GM21528 (cell line): ENCODE measurements around the gene RFX1.
"Not testable (repeated sequence)": the region's sequence is repeated elsewhere in the genome, so short reads cannot be mapped to it uniquely, and the experiment has no call there.

Experiments
- ATAC-seq: cut with Tn5 transposase; IDR thresholded peaks from one replicate; pipeline ENCODE4 v1.9.1; 2021; ENCODE audit warnings: mild to moderate bottlenecking, moderate library complexity; ENCODE audit not compliant: unreplicated experiment, low FRiP score

The RFX1 gene

DNA sequence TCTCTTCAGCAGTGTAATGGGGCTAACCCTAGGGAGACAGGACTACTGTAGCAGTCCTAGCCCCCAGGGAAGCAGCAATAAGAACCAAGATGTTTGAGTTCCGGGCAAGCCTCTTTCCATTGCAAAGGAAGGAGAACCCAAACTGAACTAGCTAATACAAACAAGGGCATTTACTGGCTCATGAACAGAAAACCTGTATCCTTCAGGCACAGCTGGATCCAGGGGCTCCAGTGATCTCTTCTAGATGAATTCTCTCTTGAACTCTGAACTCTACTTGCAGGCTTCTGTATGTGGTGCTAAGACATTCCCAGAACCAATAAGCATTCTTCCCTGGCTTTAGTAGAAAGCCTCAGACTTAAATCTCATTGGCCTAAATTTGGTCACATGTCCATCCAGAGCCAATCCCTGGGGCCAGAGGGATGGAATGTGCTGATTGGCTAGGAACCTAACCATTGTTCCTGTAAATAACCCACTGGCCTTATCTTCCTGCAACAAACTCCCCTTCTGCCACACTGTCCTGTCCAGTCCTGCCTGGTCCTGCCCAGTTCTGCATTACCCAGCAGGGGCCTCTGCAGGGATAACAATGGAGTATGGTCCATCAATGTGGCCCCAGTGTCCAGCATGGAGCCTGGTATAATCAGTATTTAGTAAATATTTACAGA, 64.0 kb downstream of the RFX1 start:
- ATAC-seq, result no peak

DNA sequence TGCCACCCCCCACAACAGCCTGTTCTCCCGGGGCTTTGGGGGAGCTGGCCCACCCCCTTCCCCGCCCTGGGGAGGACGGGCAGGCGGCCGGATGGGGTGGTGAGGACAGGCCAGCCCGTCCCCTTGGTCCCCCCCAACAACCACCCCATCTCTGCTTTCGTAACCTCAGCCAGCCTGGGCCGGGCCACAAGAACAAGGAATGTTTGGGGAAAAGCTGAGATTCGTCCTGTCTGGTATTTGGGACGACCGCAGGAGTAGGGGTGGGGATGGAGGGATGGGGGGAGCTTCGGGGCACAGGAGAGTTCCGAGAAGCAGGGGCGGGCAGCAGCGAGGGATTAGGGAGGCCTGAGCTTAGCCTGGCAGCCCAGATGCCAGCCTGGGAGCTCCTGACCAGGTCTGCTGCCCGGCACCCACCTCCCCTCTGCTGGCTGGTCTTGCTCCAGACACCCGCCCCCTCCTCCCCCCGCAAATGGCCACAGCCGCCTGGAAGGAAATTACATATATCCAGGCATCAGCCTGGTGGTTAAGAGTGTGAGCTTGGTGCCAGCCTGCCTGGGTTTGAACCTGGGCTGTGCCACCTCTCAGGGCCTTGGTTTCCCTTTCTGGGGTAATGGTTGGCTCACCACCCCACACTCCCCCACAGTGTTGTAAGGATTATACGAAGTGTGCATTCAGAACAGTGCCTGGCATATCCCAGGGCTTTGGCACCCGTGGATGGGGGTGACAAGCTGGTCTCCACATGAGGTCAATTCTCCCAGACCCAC, 67.6 kb downstream of the RFX1 start, which contains the start of gene PODNL1:
Gene PODNL1, minus strand, starts transcription at position 117 of the 764 bp plus-strand sequence. CDS start 236 bp downstream, outside the sequence.
- no peak for ATAC-seq

DNA sequence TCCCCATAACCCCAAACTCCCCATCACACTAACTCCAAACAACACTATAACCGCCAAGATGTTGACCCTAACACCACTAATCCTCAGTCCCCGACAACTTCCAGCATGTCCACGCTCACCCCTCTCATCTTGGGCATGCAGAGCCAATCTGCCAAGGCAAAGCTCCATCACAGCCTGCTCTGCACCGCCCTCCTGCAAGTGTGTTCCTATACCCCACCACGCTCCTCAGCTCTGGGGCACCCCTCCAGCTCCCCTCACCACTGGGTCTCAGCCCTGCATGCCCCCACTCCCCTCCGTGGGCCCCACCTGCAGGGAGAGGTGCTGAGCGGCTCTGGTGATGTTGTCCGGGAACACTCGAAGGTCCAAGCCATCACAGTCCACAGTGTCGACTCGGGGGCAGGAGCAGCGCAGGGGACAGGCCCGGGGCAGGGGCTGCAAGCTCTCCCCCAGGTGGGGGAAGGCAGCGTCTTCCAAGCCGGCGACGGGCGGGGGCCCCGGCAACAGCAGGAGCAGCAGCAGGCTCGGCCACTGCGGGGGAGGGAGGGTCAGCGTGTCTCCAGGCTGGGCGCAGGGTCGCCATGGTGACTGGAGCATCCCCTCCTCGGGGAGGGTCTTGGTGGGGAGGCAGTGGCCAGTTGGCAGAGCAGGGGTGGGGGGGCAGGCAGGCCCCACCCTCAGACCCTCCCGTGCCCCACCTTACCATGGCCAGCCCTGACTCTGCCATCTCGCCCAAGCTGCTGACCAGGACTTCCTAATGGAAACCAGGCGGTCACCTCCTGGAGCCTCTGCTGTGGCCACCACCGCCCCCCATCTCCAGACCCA, 68.4 kb downstream of the RFX1 start:
- ATAC-seq, result no peak

- ATAC-seq, result no peak
Observed at GRCh38 chr19:13935765-13936510, 70.2 kb downstream of the RFX1 start.

DNA sequence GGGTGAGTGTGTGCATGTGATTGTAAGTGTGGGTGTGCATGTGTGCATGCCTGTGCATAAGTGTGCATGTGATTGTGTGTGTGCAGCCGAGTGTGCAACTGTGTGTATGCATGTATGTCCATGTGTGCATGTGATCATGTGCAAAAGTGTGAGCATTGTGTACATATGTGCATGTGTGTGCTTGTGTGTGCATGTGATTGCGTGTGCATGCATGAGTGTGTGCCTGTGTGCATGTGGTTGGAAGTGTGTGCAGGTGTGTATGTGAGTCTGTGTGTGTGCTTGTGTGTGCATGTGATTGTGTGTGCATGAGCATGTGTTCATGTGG, 71.4 kb downstream of the RFX1 start:
- no peak for ATAC-seq

- ATAC-seq, result no peak
Observed at GRCh38 chr19:13932911-13933393, 73.2 kb downstream of the RFX1 start.

DNA sequence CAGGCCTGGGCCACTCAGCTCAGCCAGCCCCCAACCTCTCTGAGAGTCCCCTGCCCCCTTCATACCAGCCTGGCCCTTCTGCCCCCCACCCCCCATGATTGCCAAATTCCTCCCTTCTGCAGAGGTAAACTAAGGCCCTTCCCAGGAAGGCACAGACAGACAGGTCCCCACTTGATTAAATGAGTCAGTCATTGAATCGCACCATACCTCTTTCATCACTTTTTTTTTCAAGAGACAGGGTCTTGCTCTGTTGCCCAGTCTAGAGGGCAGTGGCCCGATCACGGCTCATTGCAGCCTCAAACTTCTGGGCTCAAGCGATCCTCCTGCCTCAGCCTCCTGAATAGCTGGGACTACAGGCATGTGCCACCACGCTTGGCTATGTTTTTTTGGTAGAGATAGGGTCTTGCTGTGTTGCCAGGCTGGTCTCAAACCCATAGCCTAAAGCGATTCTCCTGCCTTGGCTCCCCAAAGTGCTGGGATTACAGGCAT, 73.9 kb downstream of the RFX1 start:
- ATAC-seq, result no peak

- ATAC-seq, result no peak
Observed at GRCh38 chr19:13931391-13932148, 74.5 kb downstream of the RFX1 start.

DNA sequence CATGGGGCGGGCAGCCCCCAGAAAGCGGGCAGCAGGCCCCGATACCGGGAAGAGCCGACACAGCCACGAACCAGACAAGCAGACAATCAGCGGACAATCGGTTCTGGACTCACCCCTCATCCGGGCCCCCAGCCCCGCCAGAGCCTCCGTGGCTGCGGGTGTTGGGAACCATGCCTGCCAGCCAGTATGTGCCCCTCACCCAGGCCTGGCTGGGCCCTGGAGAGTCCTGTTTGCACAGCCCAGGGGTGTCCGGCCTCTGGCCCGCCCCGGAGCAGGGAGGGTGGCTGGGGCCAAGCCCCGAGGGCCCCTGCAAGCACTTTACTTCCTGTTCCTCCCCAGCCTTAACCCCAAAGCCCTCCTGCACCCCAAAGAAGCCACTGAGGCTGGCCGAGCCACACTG, 75.7 kb downstream of the RFX1 start:
- no peak for ATAC-seq

DNA sequence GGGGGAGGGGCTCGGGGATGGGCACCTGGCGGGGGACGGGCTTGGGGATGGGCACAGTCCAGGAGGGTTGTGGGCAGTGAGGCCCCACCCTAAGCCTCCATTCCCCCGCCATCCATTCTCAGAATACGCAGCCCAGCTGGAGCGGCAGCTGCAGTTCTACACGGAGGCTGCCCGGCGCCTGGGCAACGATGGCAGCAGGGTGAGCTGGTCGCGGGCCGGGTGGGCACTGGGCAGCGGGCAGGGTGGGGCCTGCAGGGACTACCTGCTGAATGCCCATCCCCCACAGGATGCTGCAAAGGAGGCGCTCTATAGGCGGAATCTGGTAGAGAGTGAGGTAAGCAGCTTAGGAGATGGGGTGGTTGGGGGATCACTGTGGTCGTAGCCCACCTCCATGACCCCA, 76.2 kb downstream of the RFX1 start:
- no peak for ATAC-seq

DNA sequence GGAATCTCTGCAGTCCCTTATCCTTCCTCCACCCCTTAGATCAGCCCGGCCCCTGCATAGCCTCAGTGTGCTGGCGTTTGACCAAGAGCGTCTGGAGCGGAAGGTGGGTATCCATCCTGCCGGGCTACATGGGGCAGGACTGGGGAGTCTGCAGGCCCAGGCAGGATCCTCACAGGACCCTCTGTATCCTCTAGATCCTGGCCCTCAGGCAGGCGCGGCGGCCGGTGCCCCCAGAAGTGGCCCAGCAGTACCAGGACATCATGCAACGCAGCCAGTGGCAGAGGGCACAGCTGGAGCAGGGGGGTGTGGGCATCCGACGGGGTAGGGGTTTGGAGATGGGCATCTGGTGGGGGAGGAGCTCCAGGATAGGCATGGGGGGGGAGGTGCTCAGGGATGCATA, 76.8 kb downstream of the RFX1 start:
- no peak for ATAC-seq

DNA sequence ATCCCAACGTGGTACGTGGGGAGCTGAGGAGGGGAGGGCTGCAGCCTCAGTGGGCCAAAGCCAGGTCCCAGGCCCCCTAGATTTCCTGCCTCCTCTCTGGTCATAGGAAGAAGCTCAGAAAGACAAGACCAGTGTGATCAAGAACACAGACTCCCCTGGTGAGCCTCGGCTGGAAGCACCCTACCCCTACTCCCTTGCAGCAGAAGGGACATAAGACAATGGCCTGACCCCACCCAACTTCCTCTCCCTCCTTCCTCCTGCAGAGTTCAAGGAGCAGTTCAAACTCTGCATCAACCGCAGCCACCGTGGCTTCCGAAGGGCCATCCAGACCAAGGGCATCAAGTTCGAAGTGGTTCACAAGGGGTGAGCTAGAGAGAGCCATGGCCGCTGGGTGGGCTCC, 79.4 kb downstream of the RFX1 start:
- ATAC-seq, result no peak

- no peak for ATAC-seq
Observed at GRCh38 chr19:13926010-13926409, 80.1 kb downstream of the RFX1 start.

DNA sequence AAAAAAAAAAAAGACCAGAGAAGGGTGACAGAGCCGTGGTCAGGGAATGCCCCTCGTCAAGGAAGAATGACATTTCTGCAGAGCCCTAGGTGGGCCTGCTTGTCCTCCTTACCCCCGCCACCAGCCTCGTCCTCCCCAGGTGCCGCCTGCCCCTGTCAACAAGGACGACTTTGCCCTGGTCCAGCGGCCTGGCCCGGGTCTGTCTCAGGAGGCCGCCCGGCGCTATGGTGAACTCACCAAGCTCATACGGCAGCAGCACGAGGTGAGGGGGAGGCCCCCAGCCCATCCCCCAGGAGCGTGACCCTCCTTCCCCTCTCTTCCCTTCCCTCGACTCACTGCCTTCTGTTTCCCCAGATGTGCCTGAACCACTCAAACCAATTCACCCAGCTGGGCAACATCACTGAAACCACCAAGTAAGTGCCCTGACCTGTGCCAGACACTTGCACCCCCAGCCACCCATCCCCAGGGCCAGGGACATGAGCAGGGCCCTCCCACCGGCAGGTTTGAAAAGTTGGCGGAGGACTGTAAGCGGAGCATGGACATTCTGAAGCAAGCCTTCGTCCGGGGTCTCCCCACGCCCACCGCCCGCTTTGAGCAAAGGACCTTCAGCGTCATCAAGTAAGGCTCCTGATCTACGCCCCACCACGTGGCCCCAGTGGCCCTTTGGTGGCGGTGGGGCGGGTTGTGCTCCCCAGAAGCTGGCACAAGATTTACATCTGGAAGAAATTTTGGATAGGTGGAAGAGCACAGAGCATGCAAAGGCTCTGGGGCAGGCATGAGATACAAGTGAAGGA, 82.7 kb downstream of the RFX1 start:
- ATAC-seq, result no peak

DNA sequence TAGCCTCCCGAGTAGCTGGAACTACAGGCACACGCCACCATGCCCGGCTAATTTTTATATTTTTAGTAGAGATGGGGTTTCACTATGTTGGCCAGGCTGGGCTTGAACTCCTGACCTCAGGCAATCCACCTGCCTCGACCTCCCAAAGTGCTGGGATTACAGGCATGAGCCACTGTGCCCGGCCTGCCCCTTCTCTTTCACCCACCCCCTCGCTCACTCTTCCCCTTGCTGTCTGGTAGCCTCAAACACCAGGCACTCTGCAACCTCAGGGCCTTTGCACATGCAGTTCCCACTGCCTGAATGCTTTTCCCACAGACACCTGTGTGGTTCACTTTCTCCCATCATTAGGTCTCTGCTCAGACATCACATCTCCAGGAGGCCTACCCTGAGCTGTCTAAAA, 84.0 kb downstream of the RFX1 start:
- not testable (repeated sequence) for ATAC-seq

DNA sequence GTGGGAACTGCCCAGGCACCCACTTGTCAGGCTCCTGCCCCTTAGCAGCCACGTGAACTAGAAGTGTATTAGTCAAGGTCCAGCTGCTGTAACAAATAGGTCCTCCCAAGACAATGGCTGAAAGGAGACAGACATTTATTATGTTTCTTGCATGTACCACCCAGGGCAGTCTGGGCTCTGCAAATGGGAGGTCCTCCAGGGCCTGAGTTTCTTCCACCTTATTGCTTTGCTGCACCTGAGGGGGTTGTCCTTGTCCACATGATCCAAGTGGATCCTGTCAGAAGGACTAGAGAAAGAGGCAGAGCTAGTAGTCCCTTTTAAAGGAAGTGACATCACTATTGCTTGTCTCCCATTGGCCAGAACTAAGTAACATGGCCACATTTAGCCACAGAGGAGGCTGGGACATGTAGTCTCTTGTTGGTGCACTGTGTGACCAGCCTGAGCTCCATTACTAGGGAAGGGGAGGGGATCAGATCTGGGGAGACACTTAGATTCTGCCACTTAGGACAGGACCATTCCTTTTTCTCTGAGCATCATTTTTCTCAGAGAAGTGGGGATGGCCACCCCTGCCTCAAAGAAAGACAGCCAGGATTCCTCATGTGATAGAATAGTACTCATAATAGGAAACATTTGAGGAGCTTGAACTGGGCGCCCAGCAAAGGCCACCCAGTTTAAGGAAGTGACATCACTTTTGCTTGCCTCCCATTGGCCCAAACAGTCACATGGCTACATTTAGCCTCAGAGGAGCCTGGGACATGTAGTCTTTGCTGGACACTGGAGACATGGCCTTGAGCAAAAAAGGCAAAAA, 85.0 kb downstream of the RFX1 start:
- no peak for ATAC-seq

DNA sequence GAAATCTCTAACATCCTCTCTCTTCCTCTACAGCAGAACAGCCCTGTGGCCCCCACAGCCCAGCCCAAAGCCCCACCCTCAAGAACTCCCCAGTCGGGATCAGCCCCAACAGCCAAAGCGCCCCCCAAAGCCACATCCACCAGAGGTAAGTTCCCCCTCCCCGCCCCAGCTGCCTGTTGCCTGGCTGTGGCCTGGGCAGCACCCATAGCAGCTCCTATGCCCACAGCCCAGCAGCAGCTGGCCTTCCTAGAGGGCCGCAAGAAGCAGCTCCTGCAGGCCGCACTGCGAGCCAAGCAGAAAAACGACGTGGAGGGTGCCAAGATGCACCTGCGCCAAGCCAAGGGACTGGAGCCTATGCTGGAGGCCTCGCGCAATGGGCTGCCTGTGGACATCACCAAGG, 85.6 kb downstream of the RFX1 start:
- ATAC-seq, result no peak
